ENCODE data around the gene CIBAR2.
A peak's percentile ranks its signal among the peaks of the same experiment; 100 is the strongest.

The CIBAR2 gene

GRCh38 chr16:85139881-85140339 is 27.6 kb upstream of the CIBAR2 start:
- H3K4me3 ChIP-seq (ENCODE audit: low read depth, low read length): no peak overlapping the region
- no peak for DNase-seq (ENCODE audit: low read depth, low spot score)
- in situ Hi-C loops (cut with HindIII; ENCODE audit: low sequenced_read_pairs): no loop called here
- TF ChIP-seq CTCF (IDR thresholded peaks at IDR 0.05; ENCODE audit: low read depth, low read length): no peak

- no peak for TF ChIP-seq CTCF (IDR thresholded peaks at IDR 0.05; ENCODE audit: low read depth, low read length)
- no peak overlapping the region for H3K4me3 ChIP-seq (ENCODE audit: low read depth, low read length)
- no peak for DNase-seq (ENCODE audit: low read depth, low spot score)
- in situ Hi-C loops (cut with HindIII; ENCODE audit: low sequenced_read_pairs): no loop called here
Measured at GRCh38 chr16:85138825-85139627, 26.8 kb upstream of the CIBAR2 start.

- H3K4me3 ChIP-seq (ENCODE audit: low read depth, low read length): no peak overlapping the region
Measured at GRCh38 chr16:85138073-85138824, 26.0 kb upstream of the CIBAR2 start.

GRCh38 chr16:85137323-85138072 is 25.2 kb upstream of the CIBAR2 start:
- in situ Hi-C loops (cut with HindIII; ENCODE audit: low sequenced_read_pairs): no loop called here
- no peak for TF ChIP-seq CTCF (IDR thresholded peaks at IDR 0.05; ENCODE audit: low read depth, low read length)
- no peak overlapping the region for H3K4me3 ChIP-seq (ENCODE audit: low read depth, low read length)
- peak; percentile 83 for DNase-seq (ENCODE audit: low read depth, low spot score)

More at GRCh38 chr16:85138073-85138824, 26.0 kb upstream of the CIBAR2 start:
- DNase-seq (ENCODE audit: low read depth, low spot score): no peak
- in situ Hi-C loops (cut with HindIII; ENCODE audit: low sequenced_read_pairs): no loop called here
- no peak for TF ChIP-seq CTCF (IDR thresholded peaks at IDR 0.05; ENCODE audit: low read depth, low read length)

GRCh38 chr16:85136702-85137322 is 24.5 kb upstream of the CIBAR2 start:
- H3K4me3 ChIP-seq (ENCODE audit: low read depth, low read length): no peak overlapping the region
- DNase-seq (ENCODE audit: low read depth, low spot score): peak; percentile 32
- in situ Hi-C loops (cut with HindIII; ENCODE audit: low sequenced_read_pairs): no loop called here
- TF ChIP-seq CTCF (IDR thresholded peaks at IDR 0.05; ENCODE audit: low read depth, low read length): no peak

- TF ChIP-seq CTCF (IDR thresholded peaks at IDR 0.05; ENCODE audit: low read depth, low read length): no peak
- H3K4me3 ChIP-seq (ENCODE audit: low read depth, low read length): no peak overlapping the region
- no peak for DNase-seq (ENCODE audit: low read depth, low spot score)
- in situ Hi-C loops (cut with HindIII; ENCODE audit: low sequenced_read_pairs): no loop called here
Measured at GRCh38 chr16:85136213-85136701, 24.0 kb upstream of the CIBAR2 start.
